HEK293T (cell line): ENCODE results near the gene INO80D.

Experiments
- CTCF ChIA-PET: fragments of 350-600 bp; formaldehyde crosslinking; extraction: SDS; loops from one replicate; lab custom pipeline; 2021; ENCODE audit warnings: antibody characterized with exemption, inconsistent platforms; lab: Yijun Ruan, JAX
- POLR2A ChIA-PET: fragments of 350-600 bp; formaldehyde crosslinking; extraction: SDS; loops from one replicate; lab custom pipeline; 2020; ENCODE audit warnings: antibody characterized with exemption, inconsistent platforms; lab: Yijun Ruan, JAX
- DNase-seq: peaks from one replicate; pipeline ENCODE4 v3.0.0; 2012; ENCODE audit warnings: mixed read lengths; ENCODE audit errors: extremely low spot score
- ARNT ChIP-seq: fragments of 450-650 bp; IDR thresholded peaks from 2 replicates; pipeline ENCODE4 v1.6.1; 2017; ENCODE audit warnings: mild to moderate bottlenecking
- BHLHE40 ChIP-seq: fragments of 450-650 bp; IDR thresholded peaks from 2 replicates; pipeline ENCODE4 v1.6.1; 2016; ENCODE audit warnings: mild to moderate bottlenecking, moderate library complexity, borderline replicate concordance
- CTBP1 ChIP-seq: fragments of 450-650 bp; IDR thresholded peaks from 2 replicates; pipeline ENCODE4 v1.6.1; 2016; ENCODE audit warnings: borderline replicate concordance
- ELF4 ChIP-seq: fragments of 450-650 bp; IDR thresholded peaks from 2 replicates; pipeline ENCODE4 v1.6.1; 2017; ENCODE audit warnings: antibody characterized with exemption
- FOXA1 ChIP-seq: fragments of 450-650 bp; IDR thresholded peaks from 2 replicates; pipeline ENCODE4 v1.6.1; 2016; ENCODE audit warnings: mild to moderate bottlenecking
- FOXK2 ChIP-seq: fragments of 450-650 bp; IDR thresholded peaks from 2 replicates; pipeline ENCODE4 v1.6.1; 2016; ENCODE audit warnings: mild to moderate bottlenecking
- FOXM1 ChIP-seq: fragments of 450-650 bp; IDR thresholded peaks from 2 replicates; pipeline ENCODE4 v1.6.1; 2017; ENCODE audit warnings: mild to moderate bottlenecking, borderline replicate concordance
- HDGF ChIP-seq: fragments of 450-650 bp; IDR thresholded peaks from 2 replicates; pipeline ENCODE4 v1.6.1; 2017; ENCODE audit warnings: antibody characterized with exemption, borderline replicate concordance
- L3MBTL2 ChIP-seq: fragments of 450-650 bp; conservative IDR thresholded peaks from 2 replicates; pipeline ENCODE4 v1.6.1; 2016; ENCODE audit warnings: mild to moderate bottlenecking
- LEF1 ChIP-seq: fragments of 450-650 bp; IDR thresholded peaks from 2 replicates; pipeline ENCODE4 v1.6.1; 2017; ENCODE audit warnings: mild to moderate bottlenecking, borderline replicate concordance
- NFRKB ChIP-seq: fragments of 450-650 bp; IDR thresholded peaks from 2 replicates; pipeline ENCODE4 v1.6.1; 2016; ENCODE audit warnings: mild to moderate bottlenecking, moderate library complexity
- SP1 ChIP-seq: fragments of 450-650 bp; IDR thresholded peaks from 2 replicates; pipeline ENCODE4 v1.6.1; 2017
- SUZ12 ChIP-seq: fragments of 450-650 bp; IDR thresholded peaks from 2 replicates; pipeline ENCODE4 v1.6.1; 2016; ENCODE audit warnings: mild to moderate bottlenecking
- TARDBP ChIP-seq: fragments of 450-650 bp; IDR thresholded peaks from 2 replicates; pipeline ENCODE4 v1.6.1; 2016
- ZNF384 ChIP-seq: fragments of 450-650 bp; IDR thresholded peaks from 2 replicates; pipeline ENCODE4 v1.6.1; 2016
- TF ChIP-seq, protein P1 (sequence below): fragments of 450-650 bp; IDR thresholded peaks from 2 replicates; pipeline ENCODE4 v1.6.1; 2016

The INO80D gene

DNA sequence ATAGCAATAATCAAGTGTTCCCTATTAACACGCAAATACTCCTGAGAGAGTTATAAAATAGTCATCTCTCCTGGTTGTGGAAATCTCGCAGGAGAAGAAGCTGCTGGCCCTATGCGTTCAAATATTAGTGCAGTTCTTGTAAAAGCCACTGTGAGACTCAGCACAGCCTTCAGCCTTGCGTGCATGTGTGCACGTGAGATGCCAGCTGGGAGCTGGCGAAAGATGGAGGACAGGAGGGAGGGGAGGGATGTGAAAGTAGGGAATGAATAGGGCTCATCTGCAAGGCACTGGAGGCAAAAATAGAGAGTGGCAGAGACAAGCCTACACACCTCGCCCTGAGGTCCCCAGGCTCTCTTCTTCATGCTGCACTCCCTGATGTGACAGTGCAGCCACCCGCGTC, 126.5 kb downstream of the INO80D start:
- CTCF ChIA-PET = interaction anchor here (1.5 kb wide), 1 partner anchor 12 kb away, joined by 4 read pairs; no protein-coding TSS in a partner anchor
- TF ChIP-seq L3MBTL2 = no peak
- no peak for TF ChIP-seq CTBP1
- no peak for TF ChIP-seq NFRKB
- no peak for TF ChIP-seq ELF4
- TF ChIP-seq, protein P1, sequence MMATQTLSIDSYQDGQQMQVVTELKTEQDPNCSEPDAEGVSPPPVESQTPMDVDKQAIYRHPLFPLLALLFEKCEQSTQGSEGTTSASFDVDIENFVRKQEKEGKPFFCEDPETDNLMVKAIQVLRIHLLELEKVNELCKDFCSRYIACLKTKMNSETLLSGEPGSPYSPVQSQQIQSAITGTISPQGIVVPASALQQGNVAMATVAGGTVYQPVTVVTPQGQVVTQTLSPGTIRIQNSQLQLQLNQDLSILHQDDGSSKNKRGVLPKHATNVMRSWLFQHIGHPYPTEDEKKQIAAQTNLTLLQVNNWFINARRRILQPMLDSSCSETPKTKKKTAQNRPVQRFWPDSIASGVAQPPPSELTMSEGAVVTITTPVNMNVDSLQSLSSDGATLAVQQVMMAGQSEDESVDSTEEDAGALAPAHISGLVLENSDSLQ = no peak
- TF ChIP-seq SUZ12 = no peak
- TF ChIP-seq ZNF384 = no peak
- TF ChIP-seq TARDBP = no peak
- TF ChIP-seq ARNT = no peak
- DNase-seq = no peak
- POLR2A ChIA-PET = no interaction called here

DNA sequence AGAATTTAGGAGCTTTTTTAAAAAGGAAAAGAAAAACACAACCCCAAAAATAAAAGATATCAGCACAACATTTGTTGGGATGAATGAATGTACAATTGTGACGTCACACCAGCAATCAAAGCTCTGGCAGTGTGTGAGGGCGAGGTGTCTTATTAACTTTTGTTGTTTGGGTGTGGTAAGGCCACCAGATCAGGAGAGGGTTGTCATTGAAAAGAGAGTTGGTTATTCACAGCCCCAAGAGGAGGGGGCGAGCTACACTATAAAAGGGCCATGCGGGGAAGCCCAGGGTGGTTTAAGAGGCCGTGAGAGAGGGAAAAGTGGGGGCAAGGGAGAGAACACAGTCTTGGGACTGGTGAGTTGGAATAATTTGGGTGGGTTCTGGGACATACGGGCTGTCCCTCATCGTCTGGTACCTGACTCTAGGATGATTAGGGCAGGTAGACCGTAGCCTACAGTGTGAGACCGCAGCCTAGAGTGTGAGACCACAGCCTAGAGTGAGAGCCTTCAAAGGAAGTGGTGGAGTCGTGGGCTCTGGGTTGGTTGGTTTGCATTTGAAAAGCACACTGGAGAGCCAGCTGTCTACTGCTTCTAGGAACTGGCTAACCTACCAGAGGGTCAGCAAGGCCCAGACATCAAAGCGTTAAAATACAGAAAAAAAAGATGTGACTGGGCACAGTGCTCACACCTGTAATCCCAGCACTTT, 128.4 kb downstream of the INO80D start:
- POLR2A ChIA-PET = no interaction called here
- CTCF ChIA-PET = interaction anchor here (0.8 kb wide), 1 partner anchor 31 kb away, joined by 3 read pairs; no protein-coding TSS in a partner anchor
- DNase-seq = no peak
- TF ChIP-seq ARNT = no peak
- TF ChIP-seq HDGF = no peak

DNA sequence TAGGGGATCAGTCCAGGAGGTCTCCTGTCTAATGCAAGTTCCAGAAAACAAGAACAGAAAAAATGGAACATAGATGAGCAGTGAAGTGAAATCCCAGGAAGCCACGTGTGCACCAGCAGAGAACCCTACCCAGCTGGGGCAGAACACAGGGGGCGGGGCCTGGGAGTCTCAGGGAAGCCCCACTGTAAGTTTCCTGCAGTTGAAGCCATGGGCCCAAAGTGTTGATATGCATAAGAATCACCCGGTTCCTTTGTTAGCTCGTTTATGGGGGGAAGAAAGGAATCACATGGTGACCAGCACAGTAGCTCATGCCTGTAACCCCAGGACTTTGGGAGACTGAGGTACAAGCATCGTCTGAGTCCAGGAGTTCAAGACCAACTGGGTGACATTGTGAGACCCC, 131.3 kb downstream of the INO80D start:
- no peak for DNase-seq
- CTCF ChIA-PET = interaction anchor here (0.5 kb wide), 1 partner anchor 10 kb away, joined by 4 read pairs; no protein-coding TSS in a partner anchor
- TF ChIP-seq FOXK2 (no peak), ELF4 (no peak)
- TF ChIP-seq, protein P1 = no peak
- POLR2A ChIA-PET = no interaction called here

DNA sequence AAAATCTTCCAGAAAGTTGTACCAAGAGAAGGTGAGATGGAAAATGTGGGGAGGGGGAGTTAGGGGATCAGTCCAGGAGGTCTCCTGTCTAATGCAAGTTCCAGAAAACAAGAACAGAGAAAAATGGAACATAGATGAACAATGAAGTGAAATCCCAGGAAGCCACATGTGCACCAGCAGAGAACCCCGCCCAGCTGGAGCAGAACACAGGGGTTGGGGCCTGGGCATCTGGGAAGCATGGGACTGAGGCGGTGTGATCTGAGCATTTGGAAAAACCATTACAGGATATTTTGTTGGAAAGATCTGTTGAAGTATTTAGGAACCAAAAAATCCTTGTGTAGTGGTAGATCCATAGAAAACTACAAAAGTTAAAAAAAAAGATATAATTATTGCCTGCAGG, 133.7 kb downstream of the INO80D start:
- TF ChIP-seq HDGF = no peak
- TF ChIP-seq FOXA1 = no peak
- no peak for TF ChIP-seq SP1
- no peak for TF ChIP-seq ARNT
- no peak for TF ChIP-seq ZNF384
- TF ChIP-seq LEF1 = no peak
- TF ChIP-seq TARDBP = no peak
- no peak for TF ChIP-seq FOXM1
- TF ChIP-seq, protein P1 = no peak
- no peak for TF ChIP-seq SUZ12
- no peak for TF ChIP-seq BHLHE40
- CTCF ChIA-PET = no interaction called here
- POLR2A ChIA-PET = no interaction called here
- DNase-seq = no peak

DNA sequence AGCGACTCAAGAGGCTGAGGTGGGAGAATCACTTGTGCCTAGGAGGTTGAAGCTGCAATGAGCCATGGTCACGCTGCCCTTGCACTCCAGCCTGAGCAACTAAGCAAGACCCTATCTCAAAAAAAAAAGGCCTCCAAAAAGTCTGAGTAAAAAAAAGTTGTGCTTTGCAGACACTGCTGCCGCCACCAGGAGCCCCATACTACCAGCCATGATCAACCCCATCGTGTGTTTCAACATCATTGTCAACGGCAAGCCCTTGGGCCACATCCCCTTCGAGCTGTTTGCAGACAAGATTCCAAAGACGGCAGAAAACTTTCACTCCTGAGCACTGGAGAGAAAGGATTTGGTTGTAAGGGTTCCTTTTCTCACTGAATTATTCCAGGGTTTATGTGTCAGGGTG, 137.1 kb downstream of the INO80D start:
- ChIA-PET POLR2A (no interaction called here), CTCF (interaction anchor here (0.6 to 2.3 kb wide), 8 partner anchors 8 to 170 kb away, joined by 3 to 13 read pairs (median 4); no protein-coding TSS in a partner anchor)
- TF ChIP-seq CTBP1 (no peak), FOXK2 (no peak), SP1 (no peak), ELF4 (no peak), FOXA1 (no peak), HDGF (no peak), NFRKB (no peak), ZNF384 (no peak), TARDBP (no peak), BHLHE40 (no peak), LEF1 (no peak), SUZ12 (no peak), FOXM1 (no peak), ARNT (no peak), L3MBTL2 (no peak)
- TF ChIP-seq, protein P1 = no peak
- DNase-seq = no peak

DNA sequence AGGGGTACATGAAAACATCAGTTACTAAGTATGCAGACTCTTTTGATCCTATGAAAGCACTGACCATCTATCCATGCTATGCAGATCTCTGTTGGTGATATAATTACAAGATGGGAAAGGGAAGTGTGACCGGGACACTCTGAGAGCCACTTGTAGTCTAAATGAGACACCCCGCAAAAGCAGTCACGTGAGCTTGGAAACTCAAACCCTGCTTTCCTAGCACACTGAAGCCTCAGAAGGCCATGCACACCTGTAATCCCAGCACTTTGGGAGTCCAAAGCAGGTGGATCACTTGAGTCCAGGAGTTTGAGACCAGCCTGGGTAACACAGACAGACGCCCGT, 137.5 kb downstream of the INO80D start:
- POLR2A ChIA-PET = no interaction called here
- no peak for DNase-seq
- no peak for TF ChIP-seq LEF1
- TF ChIP-seq NFRKB = no peak
- TF ChIP-seq, protein P1 = no peak
- TF ChIP-seq HDGF = no peak
- TF ChIP-seq L3MBTL2 = no peak
- TF ChIP-seq FOXM1 = no peak
- TF ChIP-seq ELF4 = no peak
- no peak for TF ChIP-seq TARDBP
- TF ChIP-seq FOXK2 = no peak
- TF ChIP-seq SP1 = no peak
- CTCF ChIA-PET = interaction anchor here (0.6 to 2.3 kb wide), 9 partner anchors 8 to 170 kb away, joined by 3 to 13 read pairs (median 4); no protein-coding TSS in a partner anchor
